ENCODE data around the gene STK39.

GRCh38 chr2:167954495-167954894 lies 292.9 kb downstream of the STK39 start:
- TF ChIP-seq CTCF (optimal IDR thresholded peaks at IDR 0.05 in 1 of 3, IDR thresholded peaks at IDR 0.05 in 1 of 3, conservative IDR thresholded peaks at IDR 0.05 in 1 of 3; ENCODE audit: extremely low read depth in 1 of 3, insufficient read depth in 2 of 3, low read length in 3 of 3) (no peak), EZH2 (IDR thresholded peaks at IDR 0.05; ENCODE audit: low read length) (no peak)
